Measurements from ENCODE around the gene CTNS. TPM values are rescaled to one million over a fixed set of nuclear protein-coding genes. Genes with fewer than 3 reads are reported as not detected.

The CTNS gene
- total RNA-seq, result 11.5 TPM

GRCh38 chr17:3636154-3636907 is at the start of gene CTNS, which contains the start of gene SHPK:
Gene CTNS, plus strand, starts transcription at chr17:3636760. Its CDS starts 3,447 bp downstream, at chr17:3640207.
Gene SHPK, minus strand, starts transcription at chr17:3636250. Its CDS starts 31 bp downstream, at chr17:3636219.
- Histone ChIP-seq H3K27me3 (ENCODE audit: control insufficient read depth in 3 of 3, insufficient read depth in 3 of 3, low read length in 3 of 3) (no peaks in the 10 kb centered on the region), H3K27ac (ENCODE audit: low read depth, low read length) (peak within 1 kb of the TSS; percentile 97), H3K36me3 (ENCODE audit: control insufficient read depth in 3 of 3, insufficient read depth in 3 of 3, low read length in 3 of 3) (peaks cover 11 to 16% (median 12%) of the 10 kb centered on the region in 3 donors), H3K9ac (ENCODE audit: low read depth in 1 of 3, low read length in 3 of 3) (peak within 1 kb of the TSS; percentile 91 to 97 (median 91)), H3K9me3 (ENCODE audit: control insufficient read depth in 3 of 3, low read length in 3 of 3) (no peaks in the 10 kb centered on the region), H3K4me3 (ENCODE audit: low read length in 3 of 3) (peak within 1 kb of the TSS; percentile 88 to 98 (median 94)), H3K4me1 (ENCODE audit: control insufficient read depth in 3 of 3, insufficient read depth in 3 of 3, low read length in 3 of 3) (peaks cover 30 to 45% (median 40%) of the 10 kb centered on the region in 3 donors)

GRCh38 chr17:3589784-3590183 is 46.8 kb upstream of the CTNS start:
- peaks cover 41 to 46% (median 43%) of the 10 kb centered on the region in 3 donors for H3K36me3 ChIP-seq (ENCODE audit: control insufficient read depth in 3 of 3, insufficient read depth in 3 of 3, low read length in 3 of 3)
- no peak overlapping the region for H3K27ac ChIP-seq (ENCODE audit: low read depth, low read length)

GRCh38 chr17:3590231-3590630 is 46.3 kb upstream of the CTNS start:
- peaks cover 41 to 46% (median 43%) of the 10 kb centered on the region in 3 donors for H3K36me3 ChIP-seq (ENCODE audit: control insufficient read depth in 3 of 3, insufficient read depth in 3 of 3, low read length in 3 of 3)
- no peak overlapping the region for H3K27ac ChIP-seq (ENCODE audit: low read depth, low read length)
- H3K9ac ChIP-seq (ENCODE audit: low read depth in 1 of 3, low read length in 3 of 3), result no peak overlapping the region
- peaks cover 0 to 8% (median 4%) of the 10 kb centered on the region in 3 donors for H3K4me1 ChIP-seq (ENCODE audit: control insufficient read depth in 3 of 3, insufficient read depth in 3 of 3, low read length in 3 of 3)
- no peaks in the 10 kb centered on the region for H3K27me3 ChIP-seq (ENCODE audit: control insufficient read depth in 3 of 3, insufficient read depth in 3 of 3, low read length in 3 of 3)
- no peaks in the 10 kb centered on the region for H3K9me3 ChIP-seq (ENCODE audit: control insufficient read depth in 3 of 3, low read length in 3 of 3)
- H3K4me3 ChIP-seq (ENCODE audit: low read length in 3 of 3), result no peak overlapping the region

More at GRCh38 chr17:3589784-3590183, 46.8 kb upstream of the CTNS start:
- Histone ChIP-seq H3K9ac (ENCODE audit: low read depth in 1 of 3, low read length in 3 of 3) (no peak overlapping the region), H3K27me3 (ENCODE audit: control insufficient read depth in 3 of 3, insufficient read depth in 3 of 3, low read length in 3 of 3) (no peaks in the 10 kb centered on the region), H3K4me1 (ENCODE audit: control insufficient read depth in 3 of 3, insufficient read depth in 3 of 3, low read length in 3 of 3) (peaks cover 0 to 5% (median 4%) of the 10 kb centered on the region in 3 donors), H3K4me3 (ENCODE audit: low read length in 3 of 3) (no peak overlapping the region), H3K9me3 (ENCODE audit: control insufficient read depth in 3 of 3, low read length in 3 of 3) (no peaks in the 10 kb centered on the region)

GRCh38 chr17:3590768-3591167 is 45.8 kb upstream of the CTNS start:
- no peaks in the 10 kb centered on the region for H3K9me3 ChIP-seq (ENCODE audit: control insufficient read depth in 3 of 3, low read length in 3 of 3)
- H3K4me3 ChIP-seq (ENCODE audit: low read length in 3 of 3), result no peak overlapping the region
- H3K36me3 ChIP-seq (ENCODE audit: control insufficient read depth in 3 of 3, insufficient read depth in 3 of 3, low read length in 3 of 3), result peaks cover 36 to 42% (median 38%) of the 10 kb centered on the region in 3 donors

GRCh38 chr17:3592216-3592860 is 44.2 kb upstream of the CTNS start:
- H3K27me3 ChIP-seq (ENCODE audit: control insufficient read depth in 3 of 3, insufficient read depth in 3 of 3, low read length in 3 of 3), result no peaks in the 10 kb centered on the region
- peaks cover 0 to 11% (median 4%) of the 10 kb centered on the region in 3 donors for H3K4me1 ChIP-seq (ENCODE audit: control insufficient read depth in 3 of 3, insufficient read depth in 3 of 3, low read length in 3 of 3)
- no peak overlapping the region for H3K9ac ChIP-seq (ENCODE audit: low read depth in 1 of 3, low read length in 3 of 3)
- no peaks in the 10 kb centered on the region for H3K9me3 ChIP-seq (ENCODE audit: control insufficient read depth in 3 of 3, low read length in 3 of 3)
- peaks cover 25 to 30% (median 26%) of the 10 kb centered on the region in 3 donors for H3K36me3 ChIP-seq (ENCODE audit: control insufficient read depth in 3 of 3, insufficient read depth in 3 of 3, low read length in 3 of 3)
- H3K27ac ChIP-seq (ENCODE audit: low read depth, low read length), result no peak overlapping the region
- no peak overlapping the region for H3K4me3 ChIP-seq (ENCODE audit: low read length in 3 of 3)

More at GRCh38 chr17:3590768-3591167, 45.8 kb upstream of the CTNS start:
- Histone ChIP-seq H3K27ac (ENCODE audit: low read depth, low read length) (no peak overlapping the region), H3K9ac (ENCODE audit: low read depth in 1 of 3, low read length in 3 of 3) (no peak overlapping the region), H3K4me1 (ENCODE audit: control insufficient read depth in 3 of 3, insufficient read depth in 3 of 3, low read length in 3 of 3) (peaks cover 0 to 11% (median 4%) of the 10 kb centered on the region in 3 donors), H3K27me3 (ENCODE audit: control insufficient read depth in 3 of 3, insufficient read depth in 3 of 3, low read length in 3 of 3) (no peaks in the 10 kb centered on the region)

GRCh38 chr17:3593384-3593783 is 43.2 kb upstream of the CTNS start:
- no peak overlapping the region for H3K4me3 ChIP-seq (ENCODE audit: low read length in 3 of 3)
- H3K27ac ChIP-seq (ENCODE audit: low read depth, low read length), result no peak overlapping the region
- H3K4me1 ChIP-seq (ENCODE audit: control insufficient read depth in 3 of 3, insufficient read depth in 3 of 3, low read length in 3 of 3), result peaks cover 0 to 11% (median 4%) of the 10 kb centered on the region in 3 donors
- H3K36me3 ChIP-seq (ENCODE audit: control insufficient read depth in 3 of 3, insufficient read depth in 3 of 3, low read length in 3 of 3), result peaks cover 18 to 23% (median 21%) of the 10 kb centered on the region in 3 donors
- no peaks in the 10 kb centered on the region for H3K9me3 ChIP-seq (ENCODE audit: control insufficient read depth in 3 of 3, low read length in 3 of 3)
- H3K27me3 ChIP-seq (ENCODE audit: control insufficient read depth in 3 of 3, insufficient read depth in 3 of 3, low read length in 3 of 3), result no peaks in the 10 kb centered on the region
- H3K9ac ChIP-seq (ENCODE audit: low read depth in 1 of 3, low read length in 3 of 3), result no peak overlapping the region

- peaks cover 18 to 23% (median 21%) of the 10 kb centered on the region in 3 donors for H3K36me3 ChIP-seq (ENCODE audit: control insufficient read depth in 3 of 3, insufficient read depth in 3 of 3, low read length in 3 of 3)
- no peak overlapping the region for H3K27ac ChIP-seq (ENCODE audit: low read depth, low read length)
- H3K9ac ChIP-seq (ENCODE audit: low read depth in 1 of 3, low read length in 3 of 3), result peak overlapping the region in 2 of 3 donors; percentile 21 to 33
- no peaks in the 10 kb centered on the region for H3K27me3 ChIP-seq (ENCODE audit: control insufficient read depth in 3 of 3, insufficient read depth in 3 of 3, low read length in 3 of 3)
- peak overlapping the region in 1 of 3 donors; percentile 9 for H3K4me3 ChIP-seq (ENCODE audit: low read length in 3 of 3)
- peaks cover 0 to 11% (median 4%) of the 10 kb centered on the region in 3 donors for H3K4me1 ChIP-seq (ENCODE audit: control insufficient read depth in 3 of 3, insufficient read depth in 3 of 3, low read length in 3 of 3)
- no peaks in the 10 kb centered on the region for H3K9me3 ChIP-seq (ENCODE audit: control insufficient read depth in 3 of 3, low read length in 3 of 3)
Observed at GRCh38 chr17:3594051-3594800, 42.3 kb upstream of the CTNS start.

GRCh38 chr17:3594976-3595375 is 41.6 kb upstream of the CTNS start:
- peaks cover 10 to 16% (median 14%) of the 10 kb centered on the region in 3 donors for H3K36me3 ChIP-seq (ENCODE audit: control insufficient read depth in 3 of 3, insufficient read depth in 3 of 3, low read length in 3 of 3)
- H3K27me3 ChIP-seq (ENCODE audit: control insufficient read depth in 3 of 3, insufficient read depth in 3 of 3, low read length in 3 of 3), result no peaks in the 10 kb centered on the region
- H3K27ac ChIP-seq (ENCODE audit: low read depth, low read length), result no peak overlapping the region
- H3K4me3 ChIP-seq (ENCODE audit: low read length in 3 of 3), result no peak overlapping the region
- H3K4me1 ChIP-seq (ENCODE audit: control insufficient read depth in 3 of 3, insufficient read depth in 3 of 3, low read length in 3 of 3), result peaks cover 0 to 11% (median 4%) of the 10 kb centered on the region in 3 donors
- no peaks in the 10 kb centered on the region for H3K9me3 ChIP-seq (ENCODE audit: control insufficient read depth in 3 of 3, low read length in 3 of 3)
- H3K9ac ChIP-seq (ENCODE audit: low read depth in 1 of 3, low read length in 3 of 3), result no peak overlapping the region

- peak overlapping the region in 1 of 3 donors; percentile 40 for H3K9ac ChIP-seq (ENCODE audit: low read depth in 1 of 3, low read length in 3 of 3)
- H3K4me3 ChIP-seq (ENCODE audit: low read length in 3 of 3), result no peak overlapping the region
- peaks cover 0 to 2% (median 0%) of the 10 kb centered on the region in 3 donors for H3K36me3 ChIP-seq (ENCODE audit: control insufficient read depth in 3 of 3, insufficient read depth in 3 of 3, low read length in 3 of 3)
- no peaks in the 10 kb centered on the region for H3K27me3 ChIP-seq (ENCODE audit: control insufficient read depth in 3 of 3, insufficient read depth in 3 of 3, low read length in 3 of 3)
- H3K27ac ChIP-seq (ENCODE audit: low read depth, low read length), result no peak overlapping the region
- no peaks in the 10 kb centered on the region for H3K9me3 ChIP-seq (ENCODE audit: control insufficient read depth in 3 of 3, low read length in 3 of 3)
- H3K4me1 ChIP-seq (ENCODE audit: control insufficient read depth in 3 of 3, insufficient read depth in 3 of 3, low read length in 3 of 3), result peaks cover 0 to 11% (median 4%) of the 10 kb centered on the region in 3 donors
Observed at GRCh38 chr17:3596804-3597464, 39.6 kb upstream of the CTNS start.
